AG08395 (cell line): ENCODE data around the gene TK2.

Experiments used
- DNase-seq: peaks from one replicate; pipeline ENCODE4 v3.0.0; 2012; ENCODE audit warnings: mixed read lengths, low spot score

The TK2 gene

GRCh38 chr16:66481943-66482390 is 68.0 kb downstream of the TK2 start:
- DNase-seq: no peak

- no peak for DNase-seq
Measured at GRCh38 chr16:66481081-66481942, 68.6 kb downstream of the TK2 start.

GRCh38 chr16:66480265-66481080 is 69.4 kb downstream of the TK2 start:
- no peak for DNase-seq

- DNase-seq: no peak
Measured at GRCh38 chr16:66479661-66480264, 70.2 kb downstream of the TK2 start.

- DNase-seq: peak; percentile 73
Measured at GRCh38 chr16:66478733-66479511, 71.0 kb downstream of the TK2 start.

- DNase-seq: no peak
Measured at GRCh38 chr16:66477028-66477515, 72.8 kb downstream of the TK2 start.

GRCh38 chr16:66476328-66477027 is 73.4 kb downstream of the TK2 start:
- no peak for DNase-seq

GRCh38 chr16:66475232-66475631 is 74.7 kb downstream of the TK2 start:
- no peak for DNase-seq

GRCh38 chr16:66474750-66475199 is 75.1 kb downstream of the TK2 start:
- no peak for DNase-seq

GRCh38 chr16:66473654-66474519 is 76.0 kb downstream of the TK2 start:
- DNase-seq: no peak

GRCh38 chr16:66473051-66473571 is 76.8 kb downstream of the TK2 start:
- DNase-seq: no peak

GRCh38 chr16:66471716-66472393 is 78.1 kb downstream of the TK2 start:
- DNase-seq: no peak

- no peak for DNase-seq
Measured at GRCh38 chr16:66471264-66471663, 78.7 kb downstream of the TK2 start.

- DNase-seq: no peak
Measured at GRCh38 chr16:66470556-66470955, 79.4 kb downstream of the TK2 start.

- no peak for DNase-seq
Measured at GRCh38 chr16:66469947-66470546, 79.9 kb downstream of the TK2 start.

- DNase-seq: no peak
Measured at GRCh38 chr16:66469291-66469946, 80.5 kb downstream of the TK2 start.

GRCh38 chr16:66468321-66468965 is 81.5 kb downstream of the TK2 start:
- DNase-seq: no peak

- DNase-seq: no peak
Measured at GRCh38 chr16:66467611-66468010, 82.3 kb downstream of the TK2 start.
